ENCODE data around the gene KCNT1.

KCNT1 gene

DNA sequence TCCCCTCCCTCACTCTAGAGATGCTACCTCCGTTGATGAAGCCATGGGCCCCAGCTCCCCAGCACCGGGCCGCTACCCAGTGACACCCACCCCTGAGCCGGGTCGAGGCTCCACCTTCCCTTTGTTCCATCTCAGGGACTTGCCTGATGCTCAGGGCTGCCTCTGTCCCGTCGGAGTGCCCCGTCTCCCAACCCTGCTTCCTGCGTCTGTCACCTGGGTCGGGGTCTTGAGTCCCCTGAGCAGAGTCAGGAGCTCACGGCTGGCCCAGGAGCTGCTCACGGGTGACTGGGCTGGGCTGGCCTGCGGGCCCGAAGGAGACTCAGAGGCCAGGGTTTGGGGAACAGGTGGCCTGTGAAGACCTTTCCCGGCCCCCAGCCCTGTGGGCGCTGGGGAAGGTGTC lies 85.3 kb downstream of the KCNT1 start:
- DNase-seq = no peak

GRCh38 chr9:135787776-135788575 lies 86.0 kb downstream of the KCNT1 start:
- DNase-seq = no peak

- DNase-seq = no peak
Measured at GRCh38 chr9:135788576-135789300, 86.8 kb downstream of the KCNT1 start.

DNA sequence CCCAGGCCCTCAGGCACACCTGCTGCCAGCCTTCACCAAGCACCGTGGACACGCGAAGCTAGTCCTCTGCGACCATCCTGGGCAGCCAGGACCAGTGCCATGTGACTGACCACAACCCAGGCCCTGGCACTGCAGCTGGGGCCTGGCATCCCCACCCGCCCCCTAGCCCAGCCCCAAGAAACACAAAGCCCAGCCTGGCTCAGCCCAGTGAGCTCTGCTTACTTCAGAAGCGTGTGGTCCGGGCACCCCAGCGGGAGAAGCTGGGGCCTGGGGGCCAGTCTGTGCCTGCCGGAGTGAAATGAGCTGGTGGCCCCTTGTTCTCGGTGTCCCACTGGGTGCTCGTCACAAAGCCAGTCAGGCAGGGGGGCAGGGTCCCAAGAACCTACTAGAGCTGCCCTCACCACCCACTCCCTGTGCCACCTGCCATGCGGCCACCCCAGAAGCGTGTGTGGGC lies 87.9 kb downstream of the KCNT1 start:
- no peak for DNase-seq

GRCh38 chr9:135790356-135790755 lies 88.4 kb downstream of the KCNT1 start:
- no peak for DNase-seq

- no peak for DNase-seq
Measured at GRCh38 chr9:135790850-135791249, 88.9 kb downstream of the KCNT1 start.

DNA sequence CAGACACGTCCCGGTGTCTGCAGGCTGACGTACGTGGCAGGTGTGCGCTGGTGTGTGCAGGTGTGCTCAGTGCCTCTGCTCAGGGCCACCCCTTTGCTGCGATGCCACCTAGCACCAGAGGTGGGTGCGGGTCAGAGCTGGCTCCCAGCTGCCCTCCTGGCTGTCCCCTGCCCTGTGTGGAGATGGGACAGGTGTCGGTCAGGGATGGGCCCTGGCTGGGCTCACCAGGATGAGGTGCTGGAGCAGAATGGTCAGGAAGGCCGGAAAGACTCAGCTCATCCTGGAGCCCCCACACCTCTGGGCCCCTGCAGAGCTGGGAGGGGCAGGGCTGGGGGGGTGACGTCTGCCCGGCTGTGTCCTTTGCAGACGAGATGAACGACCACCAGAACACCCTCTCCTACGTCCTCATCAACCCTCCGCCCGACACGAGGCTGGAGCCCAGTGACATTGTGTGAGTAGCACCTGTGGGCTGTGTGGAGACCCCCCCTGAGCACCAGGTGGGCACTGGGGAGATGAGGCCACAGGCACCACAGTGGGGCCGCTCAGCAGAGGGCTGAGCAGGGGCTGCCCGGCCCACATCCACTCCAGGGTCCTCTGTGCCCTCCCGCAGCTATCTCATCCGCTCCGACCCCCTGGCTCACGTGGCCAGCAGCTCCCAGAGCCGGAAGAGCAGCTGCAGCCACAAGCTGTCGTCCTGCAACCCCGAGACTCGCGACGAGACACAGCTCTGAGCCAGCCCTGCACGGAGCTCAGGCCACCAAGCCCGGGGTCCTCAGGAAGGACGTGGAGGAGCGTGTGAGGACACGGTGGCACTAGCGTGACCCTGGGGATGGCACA lies 89.7 kb downstream of the KCNT1 start:
- DNase-seq = no peak

DNA sequence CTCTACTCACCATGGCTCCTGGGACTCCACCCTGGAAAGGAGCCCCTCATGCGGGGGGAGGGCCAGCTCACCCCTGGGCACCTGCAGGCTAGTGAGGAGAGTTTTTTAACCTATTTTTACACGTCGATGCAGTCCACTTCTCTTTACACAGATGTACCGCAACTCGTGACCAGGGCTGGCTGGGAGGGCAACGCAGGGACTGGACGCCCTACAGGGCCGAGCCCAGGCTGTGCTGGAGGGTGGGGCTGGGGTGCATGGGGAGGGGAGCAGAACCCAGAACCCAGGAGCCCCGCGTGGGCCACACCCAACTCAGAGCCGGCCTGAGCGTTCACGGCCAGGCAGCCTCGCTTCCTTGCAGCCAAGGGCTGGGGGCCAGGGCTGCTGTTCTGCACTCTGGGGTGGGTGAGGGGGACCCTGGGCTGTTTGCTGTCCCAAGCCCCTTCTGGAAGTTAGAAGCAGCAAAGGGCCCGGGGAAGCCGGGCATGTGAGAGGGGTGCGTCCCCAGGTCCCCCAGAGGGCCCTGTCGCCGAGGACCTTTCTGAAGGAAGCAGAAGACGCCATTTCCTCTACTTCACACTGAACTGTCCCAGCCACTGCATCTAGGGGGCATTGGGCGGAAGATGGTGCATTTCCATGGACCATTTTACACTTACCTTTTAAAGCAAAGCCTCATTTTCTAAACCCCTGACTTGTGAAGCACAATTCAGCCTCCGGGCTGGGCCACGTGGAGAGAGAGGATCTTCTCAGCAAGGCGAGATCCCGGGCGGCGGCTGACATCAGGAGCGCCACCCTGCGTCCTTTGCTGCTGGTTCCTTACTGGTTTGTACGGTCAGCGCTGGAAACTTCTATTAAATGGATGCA lies 90.5 kb downstream of the KCNT1 start:
- no peak for DNase-seq

DNA sequence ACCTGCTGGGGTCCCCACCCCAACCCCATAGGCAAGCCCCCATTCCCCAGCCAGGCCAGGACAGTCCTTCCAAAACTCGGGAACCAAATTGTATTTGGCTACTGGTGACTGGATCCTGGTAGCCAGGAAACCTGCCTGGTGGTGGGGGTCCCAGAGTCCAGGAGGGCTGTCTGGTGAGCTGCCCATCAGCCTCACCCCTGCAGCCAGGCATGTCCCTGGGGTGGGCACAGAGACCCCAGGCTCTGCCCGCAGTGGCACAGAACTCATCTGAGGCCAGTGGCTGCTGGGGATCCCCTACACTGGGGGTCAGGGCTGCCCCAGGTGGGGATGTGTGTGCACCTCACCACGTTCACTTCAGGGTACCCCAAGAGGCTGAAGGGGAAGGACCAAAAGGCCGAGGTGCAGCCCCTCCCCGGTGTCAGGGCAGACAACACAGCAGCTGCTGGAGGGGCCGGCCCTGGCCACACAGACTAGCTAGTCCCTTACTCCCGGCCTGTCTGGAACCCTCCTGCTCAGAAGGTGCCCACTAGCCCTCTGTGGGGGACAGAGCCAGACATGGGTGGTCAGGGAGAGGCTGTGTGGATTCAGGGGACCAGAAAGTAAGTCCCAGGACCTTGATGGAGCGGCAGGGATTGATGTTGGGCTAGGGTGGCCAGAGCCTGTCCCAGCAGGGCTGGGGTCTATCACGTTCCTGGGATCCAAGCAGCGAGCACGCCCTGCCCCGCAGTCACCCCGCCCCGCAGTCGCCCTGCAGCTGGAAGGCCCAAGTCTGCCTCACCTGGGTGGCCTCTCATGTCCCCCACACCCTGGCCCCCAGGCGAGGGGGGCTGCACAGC lies 91.5 kb downstream of the KCNT1 start:
- DNase-seq = no peak

- no peak for DNase-seq
Measured at GRCh38 chr9:135794057-135794335, 92.0 kb downstream of the KCNT1 start.

GRCh38 chr9:135794361-135794885 lies 92.4 kb downstream of the KCNT1 start:
- no peak for DNase-seq

- DNase-seq = no peak
Measured at GRCh38 chr9:135795391-135795790, 93.4 kb downstream of the KCNT1 start.

GRCh38 chr9:135796784-135797485 lies 95.0 kb downstream of the KCNT1 start:
- DNase-seq = no peak

DNA sequence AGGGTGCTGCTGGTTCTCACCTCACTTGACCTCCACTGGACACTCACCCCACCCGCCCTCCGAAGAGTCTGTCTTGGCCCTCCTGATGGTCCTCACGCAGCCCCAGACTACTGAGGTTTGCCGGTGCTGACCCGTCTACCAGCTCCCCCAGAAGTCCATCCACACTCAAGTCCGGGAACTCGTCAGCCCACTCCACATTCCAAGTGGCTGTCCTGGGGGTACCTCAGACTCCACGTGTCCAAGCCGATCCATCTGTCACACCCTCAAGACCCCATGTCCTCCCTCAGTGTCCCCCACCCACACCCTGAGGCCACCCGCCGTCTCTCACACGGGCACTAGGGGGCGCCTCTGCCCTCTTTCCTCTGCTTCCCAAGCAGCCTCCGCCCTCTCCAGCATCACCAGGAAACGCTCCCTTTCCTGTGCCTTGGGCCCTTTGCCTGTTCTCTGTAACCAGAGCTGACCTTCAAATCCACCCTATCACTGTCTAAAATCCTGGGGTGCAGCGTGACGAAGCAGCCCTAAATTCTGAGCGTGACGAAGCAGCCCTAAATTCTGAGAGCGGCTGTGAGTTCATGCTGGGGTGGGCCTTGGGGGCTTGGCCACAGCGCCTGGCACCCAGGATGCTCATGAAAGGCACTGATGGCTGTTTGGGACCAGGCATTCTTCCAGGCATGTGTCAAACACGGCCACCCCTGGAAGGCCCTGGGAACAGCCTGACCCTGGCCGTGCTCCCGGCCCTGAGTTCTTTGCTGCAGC lies 95.7 kb downstream of the KCNT1 start:
- DNase-seq = no peak

DNA sequence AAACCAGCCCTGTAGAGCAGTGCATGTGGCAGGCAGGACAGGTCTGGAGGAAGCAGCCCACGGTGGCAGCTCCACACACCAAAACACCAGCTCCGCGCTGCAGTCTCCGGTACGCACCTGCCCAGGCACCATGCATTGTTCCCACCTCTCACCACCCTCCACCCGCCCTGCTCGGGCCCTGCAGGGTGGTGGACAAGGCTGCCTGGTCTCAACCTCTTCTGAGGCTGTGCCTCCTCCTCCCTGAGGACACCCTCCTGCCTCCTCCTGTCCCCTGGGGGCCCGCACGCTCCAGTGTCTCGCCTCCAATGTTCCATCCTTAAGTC lies 96.2 kb downstream of the KCNT1 start:
- DNase-seq = no peak

DNA sequence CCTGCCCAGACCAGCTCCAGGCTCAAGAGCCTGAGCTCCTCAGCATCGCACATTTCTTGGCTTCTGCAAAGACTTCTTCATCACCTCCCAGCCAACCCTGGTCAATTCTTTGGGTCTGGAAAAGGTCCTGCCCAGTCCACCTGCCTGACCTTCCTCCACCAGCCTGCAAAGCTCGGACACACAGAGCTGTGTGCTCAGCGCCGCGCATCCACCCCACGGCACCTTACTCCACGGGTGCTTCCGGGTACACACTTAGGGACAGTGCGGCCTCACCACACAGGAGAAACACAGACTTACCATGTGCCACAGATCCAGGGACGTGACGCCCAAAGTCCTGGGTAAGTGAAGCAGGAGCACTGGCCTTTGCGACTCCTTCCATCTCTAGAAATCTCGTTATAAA lies 97.3 kb downstream of the KCNT1 start:
- no peak for DNase-seq

GRCh38 chr9:135801070-135801469 lies 99.1 kb downstream of the KCNT1 start:
- no peak for DNase-seq

DNA sequence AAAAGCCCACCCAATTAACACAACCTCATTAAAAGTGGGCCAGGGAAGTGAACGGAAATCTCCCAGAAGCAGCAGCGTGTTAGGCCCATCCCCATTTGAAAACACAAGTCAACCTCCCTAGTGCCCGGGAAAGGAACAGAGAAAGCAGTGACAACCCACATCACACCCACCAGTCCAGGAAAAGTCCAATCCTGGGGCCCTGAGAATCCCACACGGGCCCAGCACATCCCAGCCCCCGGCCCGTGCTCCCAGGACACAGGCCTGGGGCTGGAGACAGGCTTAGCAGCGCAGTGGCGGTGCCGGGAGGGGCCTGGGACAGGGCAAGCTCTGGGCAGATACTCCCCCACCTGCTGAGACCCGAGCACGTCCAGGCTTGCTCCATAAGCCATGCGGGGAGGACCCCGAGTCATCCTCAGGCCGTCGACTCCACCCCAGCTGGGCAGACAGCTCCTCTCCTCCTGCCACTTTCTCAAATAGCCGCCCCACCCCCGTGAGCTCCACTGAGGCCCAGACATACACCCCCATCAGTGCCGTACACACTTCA lies 101.0 kb downstream of the KCNT1 start:
- DNase-seq = no peak

DNA sequence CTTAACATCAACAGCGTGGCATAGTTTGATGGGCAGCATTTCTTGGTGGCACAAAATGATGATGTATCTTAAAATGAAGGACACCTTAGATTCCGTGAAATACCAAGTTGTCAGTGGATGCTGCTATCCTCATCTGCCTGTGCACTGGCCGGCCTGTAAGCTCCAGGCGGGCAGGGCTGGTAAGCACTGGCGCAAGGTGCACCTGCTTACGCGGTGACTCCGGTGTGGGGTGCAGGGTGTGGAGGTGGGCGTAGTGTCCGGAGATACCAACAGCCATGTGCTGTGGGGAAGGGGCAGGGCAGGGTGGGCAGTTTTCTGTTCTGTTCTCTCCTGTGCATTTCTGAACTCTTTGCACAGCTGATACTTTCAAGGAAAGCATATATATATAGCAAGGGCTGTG lies 101.5 kb downstream of the KCNT1 start:
- no peak for DNase-seq

All from activated naive CD4-positive, alpha-beta T cell treated with anti-CD3 and anti-CD28 coated beads, Interleukin-2, amount 50 U/mL, for 16 hours (primary cell).